ENCODE measurements around the gene RBMS3.
A peak's percentile ranks its signal among the peaks of the same experiment; 100 is the strongest.

RBMS3 gene

GRCh38 chr3:29852767-29853166 lies 571.9 kb downstream of the RBMS3 start:
- no peak for DNase-seq

GRCh38 chr3:29853841-29854397 lies 573.0 kb downstream of the RBMS3 start:
- no peak for DNase-seq

DNA sequence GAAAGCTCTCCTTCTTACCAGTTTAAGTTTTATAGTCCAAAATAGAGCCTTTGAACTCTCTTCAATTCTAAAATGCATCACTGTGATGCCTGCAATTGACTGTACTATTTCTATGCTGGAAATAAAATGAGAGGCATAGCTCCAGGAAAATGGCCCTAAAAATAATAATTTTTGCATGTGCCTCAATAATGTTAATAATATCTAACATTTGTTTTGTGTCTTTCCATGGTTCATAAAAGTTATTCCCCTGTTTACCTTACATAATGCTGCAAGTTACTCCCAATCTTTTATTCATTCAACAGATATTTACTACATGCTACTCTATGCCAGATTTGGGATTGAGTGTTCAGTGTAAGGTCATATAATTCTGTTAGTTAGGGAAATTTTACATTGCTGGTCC lies 574.0 kb downstream of the RBMS3 start:
- DNase-seq, result no peak

- no peak for DNase-seq
Observed at GRCh38 chr3:29859726-29860270, 578.9 kb downstream of the RBMS3 start.

DNA sequence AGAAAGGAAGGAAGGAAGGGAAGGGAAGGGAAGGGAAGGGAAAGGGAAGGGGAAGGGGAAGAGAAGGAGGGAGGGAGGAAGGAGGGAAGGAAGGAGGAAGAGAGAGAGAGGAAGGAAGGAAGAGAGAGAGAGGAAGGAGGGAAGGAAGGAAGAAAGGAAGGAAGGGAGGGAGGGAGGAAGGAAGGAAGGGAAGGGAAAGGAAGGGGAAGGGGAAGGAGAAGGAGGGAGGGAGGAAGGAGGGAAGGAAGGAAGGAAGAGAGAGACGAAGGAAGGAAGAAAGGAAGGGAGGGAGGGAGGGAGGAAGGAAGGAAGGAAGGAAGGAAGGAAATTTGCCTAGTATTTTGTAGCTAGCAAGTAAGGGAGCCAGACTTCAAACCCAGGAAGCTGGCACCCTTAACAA lies 583.9 kb downstream of the RBMS3 start:
- no peak for DNase-seq

- DNase-seq, result no peak
Observed at GRCh38 chr3:29868543-29869101, 587.8 kb downstream of the RBMS3 start.

- DNase-seq, result no peak
Observed at GRCh38 chr3:29870136-29870535, 589.3 kb downstream of the RBMS3 start.

GRCh38 chr3:29871087-29871486 lies 590.2 kb downstream of the RBMS3 start:
- peak; percentile 44 for DNase-seq

DNA sequence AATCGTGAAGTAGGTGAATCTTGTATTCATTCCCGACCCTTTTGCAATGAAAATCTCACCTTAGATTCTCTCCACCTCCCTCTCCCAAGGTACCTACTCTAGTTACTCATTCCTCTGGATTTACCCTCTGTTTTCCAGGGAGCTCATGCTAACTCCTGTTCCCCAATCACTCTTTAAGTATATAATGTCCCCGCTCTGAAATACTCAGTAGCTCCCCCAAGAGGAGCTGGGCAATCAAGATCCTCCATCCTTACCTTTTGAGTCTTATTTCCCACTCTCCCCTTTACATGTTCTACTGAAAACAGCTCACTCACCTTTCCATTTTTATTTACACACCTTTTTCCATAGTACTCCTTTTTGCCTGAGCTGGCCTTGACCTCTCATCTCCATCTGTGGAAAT lies 599.9 kb downstream of the RBMS3 start:
- DNase-seq, result no peak

DNA sequence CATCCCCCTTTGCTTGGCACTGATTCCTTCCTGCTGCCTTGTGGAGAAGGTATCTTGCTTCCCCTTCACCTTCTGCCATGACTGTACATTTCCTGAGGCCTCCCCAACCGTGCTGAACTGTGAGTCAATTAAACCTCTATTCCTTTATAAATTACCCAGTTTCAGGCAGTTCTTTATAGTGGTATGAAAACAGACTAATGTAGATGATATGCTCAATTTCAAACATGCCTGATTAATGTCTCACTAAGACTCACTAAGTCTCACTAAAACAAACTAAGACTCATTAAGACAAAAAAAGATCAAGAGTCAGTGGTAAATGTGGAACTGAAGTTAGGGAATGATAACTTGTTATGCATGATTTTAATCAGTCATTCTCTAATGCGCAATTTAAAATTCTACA lies 606.6 kb downstream of the RBMS3 start:
- peak; percentile 19 for DNase-seq

- DNase-seq, result peak; percentile 64
Observed at GRCh38 chr3:29889215-29889614, 608.3 kb downstream of the RBMS3 start.

- no peak for DNase-seq
Observed at GRCh38 chr3:29890801-29891200, 609.9 kb downstream of the RBMS3 start.

DNA sequence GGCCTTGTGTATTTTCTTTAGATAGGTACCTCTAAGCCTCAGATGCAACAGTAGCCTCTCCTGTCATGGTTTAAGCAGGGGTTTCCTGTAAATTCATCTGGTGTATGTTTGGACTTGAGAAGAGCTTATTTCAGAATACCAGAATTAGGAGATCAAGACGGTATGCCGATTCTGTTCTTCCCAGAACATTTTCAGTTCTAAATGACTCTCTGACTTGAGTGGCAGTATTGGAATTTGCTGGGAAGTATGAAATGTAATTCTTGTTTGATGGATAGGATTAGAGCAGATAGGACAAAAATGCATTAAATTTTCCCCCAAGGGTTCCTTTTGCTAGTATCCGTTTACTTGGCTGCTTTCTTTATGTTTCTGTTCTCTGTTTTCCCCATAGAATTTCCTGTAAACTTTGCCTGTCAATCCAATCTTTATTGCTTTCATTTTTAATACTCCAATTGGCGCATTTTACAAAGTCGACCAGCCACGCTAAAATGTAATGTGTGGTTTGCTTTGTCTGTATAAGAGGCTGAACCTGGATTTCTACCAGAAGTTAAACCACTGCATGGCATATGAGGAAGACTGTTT lies 612.2 kb downstream of the RBMS3 start:
- no peak for DNase-seq

DNA sequence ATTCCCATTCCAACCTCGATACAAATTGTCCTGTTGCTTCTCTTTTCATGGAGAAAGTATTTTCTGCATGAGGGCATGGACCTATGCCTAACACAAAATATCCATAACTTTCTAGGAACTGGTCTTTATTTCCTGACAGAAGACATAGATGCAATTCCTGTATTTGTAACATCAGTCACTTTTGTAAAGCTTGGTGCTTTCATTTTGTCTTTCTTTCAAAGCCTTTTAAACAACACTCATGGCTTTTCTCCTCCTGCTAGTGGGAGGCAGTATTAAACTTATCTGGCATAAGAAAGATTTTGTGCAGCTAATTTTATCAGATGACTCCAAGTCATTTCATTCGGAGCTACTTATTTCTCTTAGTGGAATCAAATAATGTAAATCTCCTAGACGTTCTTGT lies 616.0 kb downstream of the RBMS3 start:
- DNase-seq, result no peak

GRCh38 chr3:29898171-29898965 lies 617.5 kb downstream of the RBMS3 start:
- no peak for DNase-seq

GRCh38 chr3:29899021-29899420 lies 618.1 kb downstream of the RBMS3 start:
- no peak for DNase-seq

- DNase-seq, result no peak
Observed at GRCh38 chr3:29901097-29901496, 620.2 kb downstream of the RBMS3 start.

DNA sequence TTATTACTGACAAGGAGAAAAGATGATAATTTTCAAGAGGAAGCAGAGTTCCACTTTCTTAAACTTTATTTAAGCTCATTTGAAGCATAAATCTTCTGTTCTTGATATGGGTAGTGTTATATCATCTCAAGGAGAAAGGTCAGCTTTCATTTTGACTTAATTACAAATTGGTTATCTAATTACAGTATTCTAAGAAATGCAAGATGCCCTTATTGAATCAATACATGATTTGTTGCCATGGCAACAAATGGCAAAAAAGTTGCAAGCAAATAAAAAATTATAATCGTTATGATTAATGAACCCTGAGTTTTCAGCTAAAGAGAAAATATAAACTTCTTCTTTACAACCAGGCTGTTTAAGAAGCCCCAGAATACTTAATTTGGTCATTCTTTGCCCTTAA lies 622.7 kb downstream of the RBMS3 start:
- no peak for DNase-seq

GRCh38 chr3:29906906-29907305 lies 626.0 kb downstream of the RBMS3 start:
- DNase-seq, result no peak

DNA sequence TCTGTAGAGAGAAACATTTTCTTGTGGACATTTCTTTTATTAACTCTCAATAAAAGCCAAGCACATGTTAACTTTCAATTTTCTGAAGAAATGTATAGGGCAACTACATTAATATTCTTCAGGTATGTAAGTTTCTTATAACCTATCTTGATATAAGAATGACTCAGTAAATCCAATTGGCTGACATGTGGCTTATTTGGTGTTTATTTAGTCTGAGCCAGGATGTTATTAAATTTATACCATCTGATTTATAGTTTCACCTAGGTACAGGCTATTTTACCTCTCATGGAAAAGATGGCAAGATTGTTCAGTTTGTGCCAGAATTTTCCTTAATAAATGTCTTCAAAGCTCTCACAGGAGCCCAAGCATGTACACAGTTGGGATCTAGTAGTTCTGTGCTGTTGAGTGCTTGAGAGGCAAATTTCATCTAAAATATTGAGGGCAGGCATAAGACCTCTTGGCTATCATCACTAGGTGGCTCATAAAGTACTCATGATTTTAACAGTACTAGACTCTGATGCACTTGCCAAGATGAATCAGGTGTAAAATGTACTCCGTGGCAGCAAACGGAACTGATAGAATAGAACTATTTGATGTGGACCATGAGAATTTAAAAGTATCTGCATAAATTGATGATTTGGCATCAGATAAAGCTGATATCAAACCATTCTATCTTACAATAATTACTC lies 631.9 kb downstream of the RBMS3 start:
- no peak for DNase-seq

GRCh38 chr3:29914861-29915524 lies 634.1 kb downstream of the RBMS3 start:
- DNase-seq, result peak; percentile 86

DNA sequence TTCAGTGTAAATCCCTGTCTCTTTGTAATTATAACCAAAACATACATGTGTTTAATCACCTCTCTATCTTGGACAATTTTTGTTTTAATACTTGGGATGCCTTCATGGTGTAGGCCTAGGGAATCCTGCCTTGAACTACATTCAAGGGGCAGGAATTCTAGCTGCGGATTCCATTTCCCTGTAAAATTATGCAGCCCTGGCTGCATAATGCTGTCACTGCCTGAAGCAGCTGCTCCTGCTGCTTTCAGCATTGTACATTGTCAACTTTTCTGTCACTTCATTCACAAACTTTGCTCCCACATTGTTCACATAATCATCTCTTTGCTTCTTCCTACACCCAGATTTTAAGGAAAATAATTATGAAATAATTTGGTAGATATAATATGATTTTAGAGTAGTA lies 638.7 kb downstream of the RBMS3 start:
- DNase-seq, result no peak
